GM10847 (cell line): ENCODE data around the gene ATP8B1.

Experiments used
- POLR2A ChIP-seq: IDR thresholded peaks from 2 replicates; pipeline ENCODE4 v1.6.1; 2011; ENCODE audit not compliant: insufficient read length; ENCODE audit errors: extremely low read depth

ATP8B1 gene

DNA sequence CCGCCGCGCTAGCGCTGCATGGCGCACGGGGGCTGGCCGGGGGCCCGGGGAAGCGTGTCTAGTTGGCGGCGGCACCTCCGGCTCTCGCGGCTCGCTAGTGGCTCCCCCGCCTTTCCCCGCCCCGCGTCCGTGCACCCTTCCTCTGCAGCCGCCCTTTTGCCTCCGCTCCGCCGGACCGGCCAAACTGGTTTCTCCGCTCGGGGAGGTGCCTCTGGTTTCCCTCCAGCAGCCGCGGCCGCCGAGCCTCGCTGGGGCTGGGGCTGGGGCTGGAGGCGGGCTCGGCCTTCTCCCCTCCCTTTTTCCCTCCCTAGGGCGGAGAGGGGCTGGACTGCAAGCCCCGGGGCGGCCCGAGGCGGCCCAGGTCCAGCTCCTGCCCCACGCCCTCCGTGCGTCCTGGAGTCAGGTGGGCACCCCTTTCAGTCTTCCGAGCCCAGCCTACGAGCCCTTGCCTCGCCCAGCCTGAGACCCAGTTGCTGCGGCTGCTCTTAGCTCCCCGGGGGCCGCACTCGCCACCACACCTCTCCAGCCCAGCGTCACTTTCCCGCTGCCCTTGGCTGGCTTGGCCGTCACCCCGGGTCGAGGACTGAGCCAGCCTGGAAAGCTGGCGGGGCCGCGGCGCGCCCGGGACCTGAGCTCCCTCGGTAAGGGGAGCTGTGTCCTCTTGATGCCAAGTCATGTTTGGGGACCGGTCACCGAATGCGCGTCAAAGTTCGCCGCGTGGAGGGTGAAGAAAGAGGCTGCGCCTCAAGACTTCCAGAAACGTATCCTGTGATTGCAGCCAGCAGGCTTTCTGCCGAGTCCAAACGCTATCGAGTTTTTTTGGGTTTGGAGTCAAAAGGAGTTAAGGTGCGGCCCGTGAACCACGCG is at the start of gene ATP8B1:
ATP8B1 (minus strand) TSS at position 213 of the 867 bp plus-strand sequence. CDS start 71,508 bp downstream, outside the sequence.
- no peak for TF ChIP-seq POLR2A

DNA sequence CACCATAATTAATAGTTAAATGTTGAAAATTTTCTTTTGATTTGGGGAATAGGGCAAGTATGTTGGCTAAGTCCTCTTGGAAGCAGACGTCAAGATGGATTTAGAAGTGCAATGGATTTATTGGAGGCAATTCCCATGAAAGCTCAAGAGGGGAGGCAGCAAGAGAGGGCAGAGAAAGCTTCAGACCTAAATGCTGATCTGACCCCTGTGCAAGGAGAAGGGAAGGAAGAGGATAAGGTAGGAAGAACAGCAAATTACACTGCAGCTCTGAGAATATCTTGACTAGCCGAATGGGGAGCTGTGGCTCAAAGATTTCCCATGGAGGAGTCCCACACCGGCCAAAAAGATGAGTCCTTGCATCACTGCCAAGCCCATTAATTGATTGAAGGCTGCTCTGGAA is 46.9 kb upstream of the ATP8B1 start:
- TF ChIP-seq POLR2A, result no peak

DNA sequence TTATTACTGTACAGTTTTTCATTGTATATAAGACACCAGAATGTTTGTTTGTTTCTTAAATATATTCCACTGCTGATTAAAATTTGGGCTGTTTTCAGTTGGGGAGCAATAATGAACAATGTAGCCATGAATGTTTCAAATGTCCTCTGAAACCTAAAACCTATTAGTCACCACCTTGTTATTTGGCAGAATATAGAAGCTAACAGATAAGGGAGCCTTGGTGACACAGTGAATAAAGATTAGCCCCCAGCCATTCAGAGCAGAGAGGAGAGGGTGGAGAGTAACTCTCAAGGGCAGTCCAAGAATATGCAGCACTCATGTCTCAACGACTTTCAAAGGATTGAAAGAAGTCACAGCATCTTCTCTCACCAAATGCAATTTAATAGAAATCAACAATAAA is 43.1 kb upstream of the ATP8B1 start:
- no peak for TF ChIP-seq POLR2A

DNA sequence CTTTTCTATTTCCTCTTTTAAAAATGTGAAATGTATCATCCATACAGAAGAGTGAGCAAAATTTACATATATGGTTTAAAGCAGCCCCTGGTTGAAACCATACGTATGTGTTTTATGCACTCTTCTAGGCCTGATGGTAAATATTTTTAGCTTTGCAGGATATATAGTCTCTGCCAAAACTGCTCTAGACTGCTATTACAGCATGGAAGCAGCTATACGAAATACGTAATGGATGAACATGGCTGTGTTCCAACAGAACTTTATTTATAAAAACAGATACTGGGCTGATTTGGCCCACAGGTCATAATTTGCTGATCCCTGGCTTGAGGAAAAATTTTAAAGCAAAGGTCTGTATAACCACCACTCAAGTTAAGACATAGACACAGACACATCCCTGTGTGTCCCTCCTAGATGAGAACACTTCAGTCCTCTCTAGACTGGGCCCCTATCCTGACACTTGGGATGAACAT is 42.5 kb upstream of the ATP8B1 start:
- no peak for TF ChIP-seq POLR2A

DNA sequence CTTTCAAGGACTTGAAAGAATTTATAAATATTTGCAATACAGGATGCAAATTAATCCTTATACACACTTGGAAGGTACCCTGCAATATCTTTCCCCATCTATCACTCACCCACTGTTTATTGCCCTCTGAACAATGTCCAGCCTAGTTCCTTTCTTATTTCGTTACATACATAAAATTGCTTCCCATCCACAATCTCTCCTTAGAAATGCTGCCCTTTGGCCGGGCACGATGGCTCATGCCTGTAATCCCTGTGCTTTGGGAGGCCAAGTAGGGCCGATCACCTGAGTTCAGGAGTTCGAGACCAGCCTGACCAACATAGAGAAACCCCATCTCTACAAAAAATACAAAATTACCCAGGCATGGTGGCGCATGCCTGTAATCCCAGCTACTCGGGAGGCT is 41.2 kb upstream of the ATP8B1 start:
- TF ChIP-seq POLR2A, result no peak

DNA sequence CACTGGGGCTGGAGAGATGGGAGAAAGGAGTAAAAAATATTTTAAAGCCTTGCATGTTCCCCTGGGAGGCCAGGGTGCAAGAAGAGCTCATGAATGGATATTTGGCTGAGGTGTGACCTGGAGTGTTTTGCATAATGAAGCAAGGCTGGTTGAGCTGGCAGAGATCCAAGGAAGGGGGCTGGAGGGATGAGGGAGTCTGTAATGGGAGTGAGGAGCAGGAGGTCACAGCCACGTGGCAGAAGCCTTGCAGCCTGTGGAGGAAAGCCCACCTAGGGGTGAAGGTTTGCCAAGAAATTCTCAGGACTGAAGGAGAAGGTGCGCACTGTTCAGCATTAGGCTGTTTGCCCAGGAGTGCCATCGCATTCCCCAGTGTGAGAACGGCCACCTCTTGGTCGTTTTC is 40.3 kb upstream of the ATP8B1 start:
- no peak for TF ChIP-seq POLR2A

DNA sequence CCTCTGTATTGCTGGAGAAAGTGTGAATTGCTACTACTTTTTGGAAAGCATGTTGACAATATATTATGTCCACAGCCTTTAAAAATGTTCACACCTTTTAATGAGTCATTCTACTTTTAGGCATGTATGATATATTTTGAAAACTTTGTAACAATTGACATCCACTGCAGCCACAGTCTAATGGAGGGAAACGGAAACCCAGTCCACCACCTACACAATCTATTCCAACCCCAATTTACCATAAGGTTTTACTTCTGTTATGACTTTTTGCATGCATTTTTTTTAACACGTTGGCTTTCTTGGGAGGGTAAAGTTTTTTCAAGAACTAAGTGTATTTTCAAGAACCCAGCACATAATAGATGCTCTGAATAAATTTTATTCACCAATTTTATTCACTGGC is 38.5 kb upstream of the ATP8B1 start:
- no peak for TF ChIP-seq POLR2A

DNA sequence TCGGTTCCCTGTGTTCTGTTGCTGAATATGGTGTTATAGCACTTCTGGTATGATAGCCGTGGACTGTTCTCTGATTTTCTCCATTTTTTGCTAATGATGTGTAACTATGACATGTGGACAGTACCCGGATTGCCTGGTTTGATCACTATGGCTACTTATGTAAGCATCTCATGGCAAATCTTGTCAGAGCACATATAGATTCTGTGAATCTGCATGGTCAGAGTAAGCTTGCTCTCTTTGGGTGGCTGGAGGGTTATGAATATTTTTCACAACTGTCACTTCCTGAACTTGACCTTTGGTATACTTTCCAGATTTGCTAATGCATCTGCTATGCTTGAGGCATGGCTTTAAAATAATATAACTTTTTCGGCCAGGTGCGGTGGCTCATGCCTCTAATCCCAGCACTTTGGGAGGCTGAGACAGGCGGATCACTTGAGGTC is 36.8 kb upstream of the ATP8B1 start:
- TF ChIP-seq POLR2A, result no peak

DNA sequence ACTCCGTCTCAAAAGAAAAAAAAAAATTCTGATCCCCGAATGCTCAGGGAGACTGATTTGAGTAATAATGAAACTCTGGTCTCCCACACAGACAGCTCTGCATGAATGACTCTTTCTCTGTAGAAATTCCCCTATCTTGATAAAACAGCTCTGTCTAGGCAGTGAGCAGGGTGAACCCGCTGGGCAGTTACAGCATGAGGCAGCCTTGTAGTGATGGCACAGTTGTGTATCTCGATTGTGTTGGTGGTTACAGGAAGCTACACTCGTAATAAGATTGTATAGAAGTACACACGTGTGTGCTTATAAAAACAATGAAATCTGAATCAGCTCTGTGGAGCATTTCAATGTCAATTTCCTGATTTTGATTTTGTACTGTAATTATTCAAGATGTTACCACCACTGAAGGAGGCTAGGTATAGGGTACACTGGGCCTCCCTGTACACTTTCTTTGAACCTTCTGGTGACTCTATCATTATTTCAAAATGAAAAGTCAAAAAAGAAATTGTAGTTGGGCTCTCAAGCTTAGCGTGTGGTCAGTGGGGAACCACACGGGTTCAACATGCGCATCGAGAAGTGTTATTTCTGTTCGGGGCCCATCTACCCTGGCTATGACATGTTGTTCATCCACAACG is 34.9 kb upstream of the ATP8B1 start:
- no peak for TF ChIP-seq POLR2A

DNA sequence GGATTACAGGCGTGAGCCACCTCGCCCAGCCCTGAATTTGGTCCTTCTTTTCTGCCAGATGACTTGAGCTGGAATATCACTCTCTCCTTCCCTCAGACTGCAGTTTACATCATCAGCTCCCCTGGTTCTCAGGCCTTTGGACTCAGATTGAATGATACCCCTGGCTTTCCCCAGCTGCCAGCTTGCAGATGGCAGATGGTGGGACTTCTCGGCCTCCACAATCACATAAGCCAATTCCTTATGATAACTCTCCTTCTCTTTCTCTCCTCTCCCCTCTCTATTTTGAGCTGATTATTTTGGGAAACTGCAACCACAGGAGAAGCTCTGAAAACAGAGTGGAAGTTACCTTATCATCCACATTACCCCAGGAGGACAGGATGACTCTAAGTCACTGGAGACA is 33.4 kb upstream of the ATP8B1 start:
- no peak for TF ChIP-seq POLR2A

DNA sequence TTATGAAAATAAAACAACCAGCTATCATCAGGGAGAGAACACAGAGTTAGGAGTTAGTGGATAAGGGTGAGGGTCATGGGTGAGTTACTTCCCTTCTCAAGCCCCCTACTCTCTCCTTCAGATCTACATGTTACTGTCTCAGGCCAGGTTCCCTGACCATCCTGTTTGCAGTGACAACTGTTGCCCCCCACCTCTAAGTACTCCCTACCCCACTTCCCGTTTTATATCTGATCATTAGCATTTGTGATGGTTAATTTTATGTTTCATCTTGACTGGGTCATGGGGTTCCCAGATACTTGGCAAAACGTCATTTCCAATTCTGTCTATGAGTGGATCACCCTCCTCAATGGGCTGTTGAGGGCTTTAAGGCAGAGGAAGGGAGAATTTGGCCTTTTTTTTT is 32.8 kb upstream of the ATP8B1 start:
- no peak for TF ChIP-seq POLR2A

DNA sequence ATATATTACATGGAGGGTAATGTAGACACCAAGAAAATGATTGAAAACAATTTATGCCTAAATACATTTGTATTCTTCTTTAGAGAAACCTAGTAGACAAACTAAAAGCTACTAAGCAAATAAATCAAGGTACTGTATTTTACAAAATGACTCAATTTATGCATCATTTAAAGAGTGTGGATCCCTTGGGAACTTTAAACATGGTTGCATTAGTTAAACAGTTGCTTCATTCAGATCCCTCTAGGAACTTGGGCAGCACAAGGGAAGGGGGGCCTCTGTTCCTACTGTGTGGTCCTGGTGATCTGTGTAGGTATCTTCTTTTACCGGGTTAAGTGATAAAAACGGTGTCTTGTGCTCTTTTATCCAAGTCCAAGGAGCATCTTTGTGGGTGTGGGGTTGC is 31.5 kb upstream of the ATP8B1 start:
- no peak for TF ChIP-seq POLR2A

DNA sequence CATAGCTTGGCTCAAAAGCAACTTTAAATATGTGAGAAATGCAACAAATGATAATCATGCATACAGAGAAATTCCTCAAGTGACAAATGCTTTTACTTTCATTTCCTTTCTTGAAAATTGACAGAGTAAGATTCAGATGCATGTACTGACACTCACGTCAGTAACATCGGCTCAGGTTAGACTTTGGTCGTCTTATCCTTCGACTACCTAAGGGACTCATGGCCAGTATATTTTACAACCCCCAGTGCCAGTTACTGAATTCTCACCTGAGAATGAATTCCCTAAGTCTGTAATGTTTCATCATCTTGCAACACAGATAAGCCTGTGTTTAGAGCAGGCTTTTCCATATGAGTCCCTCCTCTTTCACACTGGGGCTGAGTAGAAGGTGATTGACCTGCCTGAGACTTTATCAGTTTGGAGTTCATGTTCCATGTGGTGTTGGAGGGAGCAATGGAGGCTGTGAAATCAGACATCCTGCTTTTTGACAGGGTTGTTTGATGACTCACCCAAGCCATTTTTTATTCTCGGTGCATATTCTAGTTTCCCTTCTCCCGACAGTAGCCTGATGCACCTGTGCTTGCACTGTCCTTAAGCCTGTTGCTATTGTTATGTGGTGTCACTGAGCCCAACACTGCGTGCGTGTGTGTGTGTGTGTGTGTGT is 30.5 kb upstream of the ATP8B1 start:
- no peak for TF ChIP-seq POLR2A

DNA sequence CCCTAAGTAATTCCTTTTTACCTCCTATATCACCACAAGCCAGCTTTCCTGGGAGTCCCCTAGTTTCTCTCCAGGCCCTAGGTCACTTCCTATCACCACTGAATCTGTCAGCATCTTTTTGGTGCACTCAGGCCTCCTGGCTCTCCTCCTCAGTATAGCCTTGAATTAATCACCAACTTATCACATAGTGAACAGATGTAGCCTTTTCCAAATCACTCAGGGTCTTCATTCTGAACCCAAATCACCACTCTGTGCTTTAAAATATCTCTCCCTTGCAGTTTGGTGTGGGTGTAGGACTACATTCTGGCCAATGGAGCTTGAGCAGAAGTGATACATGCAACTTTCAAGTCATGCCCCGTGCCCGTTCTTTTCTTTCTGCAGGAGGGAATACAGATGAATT is 29.6 kb upstream of the ATP8B1 start:
- no peak for TF ChIP-seq POLR2A

DNA sequence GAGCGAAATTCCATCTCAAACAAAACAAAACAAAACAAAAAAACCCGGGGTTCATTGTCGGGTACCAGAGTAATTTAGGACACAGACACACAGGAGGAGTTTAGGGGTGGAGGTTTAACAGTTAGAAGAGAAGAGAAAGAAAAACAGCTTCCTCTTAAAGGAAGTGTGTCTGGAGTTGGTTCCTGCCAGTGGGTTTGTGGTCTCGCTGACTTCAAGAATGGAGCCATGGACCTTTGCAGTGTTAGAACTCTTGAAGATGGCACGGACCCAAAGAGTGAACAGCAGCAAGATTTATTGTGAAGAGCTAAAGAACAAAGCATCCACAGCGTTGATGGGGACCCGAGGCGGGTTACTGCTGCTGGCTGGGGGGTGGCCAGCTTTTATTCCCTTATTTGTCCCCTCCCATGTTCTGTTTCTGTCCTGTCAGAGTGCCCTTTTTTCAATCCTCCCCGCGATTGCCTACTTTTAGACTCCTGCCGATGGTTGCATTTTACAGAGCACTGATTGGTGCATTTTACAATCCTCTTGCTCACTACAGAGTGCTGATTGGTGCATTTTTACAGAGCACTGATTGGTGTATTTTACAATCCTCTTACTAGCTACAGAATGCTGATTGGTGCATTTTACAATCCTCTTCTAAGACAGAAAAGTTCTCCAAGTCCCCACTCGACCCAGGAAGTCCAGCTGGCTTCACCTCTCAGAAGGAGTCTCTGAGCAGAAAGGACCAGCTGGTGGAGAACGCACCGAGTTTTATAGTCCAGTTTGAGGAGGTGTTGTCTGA is 28.7 kb upstream of the ATP8B1 start:
- no peak for TF ChIP-seq POLR2A
